ENCODE measurements around the gene PTPRU.

PTPRU gene

GRCh38 chr1:29279406-29279805, 43.1 kb downstream of the PTPRU start:
- DNase-seq (ENCODE audit: low spot score): no peak
- TF ChIP-seq, protein P1, sequence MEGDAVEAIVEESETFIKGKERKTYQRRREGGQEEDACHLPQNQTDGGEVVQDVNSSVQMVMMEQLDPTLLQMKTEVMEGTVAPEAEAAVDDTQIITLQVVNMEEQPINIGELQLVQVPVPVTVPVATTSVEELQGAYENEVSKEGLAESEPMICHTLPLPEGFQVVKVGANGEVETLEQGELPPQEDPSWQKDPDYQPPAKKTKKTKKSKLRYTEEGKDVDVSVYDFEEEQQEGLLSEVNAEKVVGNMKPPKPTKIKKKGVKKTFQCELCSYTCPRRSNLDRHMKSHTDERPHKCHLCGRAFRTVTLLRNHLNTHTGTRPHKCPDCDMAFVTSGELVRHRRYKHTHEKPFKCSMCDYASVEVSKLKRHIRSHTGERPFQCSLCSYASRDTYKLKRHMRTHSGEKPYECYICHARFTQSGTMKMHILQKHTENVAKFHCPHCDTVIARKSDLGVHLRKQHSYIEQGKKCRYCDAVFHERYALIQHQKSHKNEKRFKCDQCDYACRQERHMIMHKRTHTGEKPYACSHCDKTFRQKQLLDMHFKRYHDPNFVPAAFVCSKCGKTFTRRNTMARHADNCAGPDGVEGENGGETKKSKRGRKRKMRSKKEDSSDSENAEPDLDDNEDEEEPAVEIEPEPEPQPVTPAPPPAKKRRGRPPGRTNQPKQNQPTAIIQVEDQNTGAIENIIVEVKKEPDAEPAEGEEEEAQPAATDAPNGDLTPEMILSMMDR (IDR thresholded peaks at IDR 0.05; ENCODE audit: extremely low read depth, missing control alignments): no peak

GRCh38 chr1:29279951-29280391, 43.6 kb downstream of the PTPRU start:
- DNase-seq (ENCODE audit: low spot score): no peak
- TF ChIP-seq, protein P1 (IDR thresholded peaks at IDR 0.05; ENCODE audit: extremely low read depth, missing control alignments): no peak

DNA sequence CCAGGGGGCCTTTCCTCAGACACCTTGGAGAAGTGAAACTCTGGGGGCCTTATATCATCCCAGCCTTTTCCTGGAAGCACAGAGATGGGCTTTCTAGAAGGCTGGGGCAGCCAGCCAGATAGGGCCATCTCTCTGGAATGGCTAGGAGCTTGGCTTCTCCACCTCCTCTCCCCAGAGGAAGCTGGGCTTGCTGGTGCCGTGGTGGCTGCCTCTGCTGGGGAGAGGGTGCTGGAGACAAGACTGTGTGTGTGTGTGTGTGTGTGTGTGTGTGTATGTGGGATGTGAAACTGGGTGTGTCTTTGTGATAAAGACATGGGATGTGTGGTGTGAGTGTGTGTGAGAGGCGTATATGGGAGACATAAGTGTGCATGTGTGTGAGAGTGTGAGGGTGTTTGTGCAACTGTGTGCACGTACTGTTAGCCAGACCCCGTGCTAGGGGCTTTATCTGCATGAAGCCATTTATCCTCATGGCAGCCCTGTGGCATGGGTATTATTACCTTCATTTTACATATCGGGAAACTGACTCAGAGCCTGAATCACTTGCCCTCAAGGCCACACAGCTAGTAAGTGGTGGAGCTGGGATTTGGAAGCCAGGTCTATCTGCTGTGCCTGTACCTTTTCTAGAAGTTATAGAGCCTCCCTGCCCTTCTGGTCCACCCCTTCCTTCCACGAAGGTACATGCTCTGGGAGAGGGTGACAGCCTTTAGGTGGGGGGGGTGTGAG, 44.2 kb downstream of the PTPRU start:
- TF ChIP-seq, protein P1 (IDR thresholded peaks at IDR 0.05; ENCODE audit: extremely low read depth, missing control alignments): no peak
- no peak for DNase-seq (ENCODE audit: low spot score)

DNA sequence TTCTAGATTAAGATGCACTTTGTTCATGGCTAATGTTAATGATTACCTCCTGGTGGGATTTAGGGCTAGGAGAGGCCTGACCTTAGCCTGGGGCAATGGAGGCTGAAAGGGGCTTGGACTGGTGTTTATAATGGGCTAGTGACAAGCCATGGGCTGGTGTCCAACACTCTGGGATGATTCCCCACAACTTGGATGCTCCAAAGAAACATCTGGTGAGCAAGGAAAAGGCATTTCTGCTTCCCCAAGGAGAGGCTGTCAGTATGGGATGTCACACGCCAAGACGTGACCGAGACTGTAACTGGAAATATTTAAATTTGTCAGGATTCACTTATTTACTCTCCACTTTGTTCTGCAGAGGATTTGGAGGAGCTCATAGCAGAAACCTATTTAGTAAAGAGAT, 45.2 kb downstream of the PTPRU start:
- DNase-seq (ENCODE audit: low spot score): no peak
- TF ChIP-seq, protein P1 (IDR thresholded peaks at IDR 0.05; ENCODE audit: extremely low read depth, missing control alignments): no peak

DNA sequence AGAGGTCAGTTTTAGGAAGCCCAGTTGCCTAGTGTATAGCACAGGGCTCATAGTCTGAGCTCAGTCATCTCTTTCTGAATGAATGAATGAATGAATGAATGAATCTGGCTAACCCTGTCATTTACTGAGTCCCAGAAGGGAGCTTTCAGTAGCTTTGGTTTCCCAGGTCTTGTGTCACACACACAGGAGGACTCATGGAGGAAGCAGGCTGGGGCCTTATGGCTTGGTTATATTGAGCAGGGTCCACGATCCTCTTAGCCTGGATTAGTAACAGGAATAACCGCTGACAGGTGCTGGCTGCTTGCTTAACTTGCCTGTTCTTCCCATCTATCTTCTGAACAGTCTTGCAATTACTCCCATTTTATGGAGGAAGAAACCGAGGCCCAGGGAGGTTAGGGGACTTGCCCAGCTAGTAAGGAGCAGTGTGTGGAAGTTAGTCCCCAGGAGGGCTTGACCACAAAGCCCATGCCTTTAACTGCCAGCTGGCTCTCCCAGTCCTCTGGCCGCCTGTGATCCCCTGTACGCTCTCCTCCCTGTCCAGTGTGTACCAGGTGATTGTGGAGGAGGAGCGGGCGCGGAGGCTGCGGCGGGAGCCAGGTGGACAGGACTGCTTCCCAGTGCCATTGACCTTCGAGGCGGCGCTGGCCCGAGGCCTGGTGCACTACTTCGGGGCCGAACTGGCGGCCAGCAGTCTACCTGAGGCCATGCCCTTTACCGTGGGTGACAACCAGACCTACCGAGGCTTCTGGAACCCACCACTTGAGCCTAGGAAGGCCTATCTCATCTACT, 46.0 kb downstream of the PTPRU start:
- no peak for DNase-seq (ENCODE audit: low spot score)
- TF ChIP-seq, protein P1 (IDR thresholded peaks at IDR 0.05; ENCODE audit: extremely low read depth, missing control alignments): no peak

DNA sequence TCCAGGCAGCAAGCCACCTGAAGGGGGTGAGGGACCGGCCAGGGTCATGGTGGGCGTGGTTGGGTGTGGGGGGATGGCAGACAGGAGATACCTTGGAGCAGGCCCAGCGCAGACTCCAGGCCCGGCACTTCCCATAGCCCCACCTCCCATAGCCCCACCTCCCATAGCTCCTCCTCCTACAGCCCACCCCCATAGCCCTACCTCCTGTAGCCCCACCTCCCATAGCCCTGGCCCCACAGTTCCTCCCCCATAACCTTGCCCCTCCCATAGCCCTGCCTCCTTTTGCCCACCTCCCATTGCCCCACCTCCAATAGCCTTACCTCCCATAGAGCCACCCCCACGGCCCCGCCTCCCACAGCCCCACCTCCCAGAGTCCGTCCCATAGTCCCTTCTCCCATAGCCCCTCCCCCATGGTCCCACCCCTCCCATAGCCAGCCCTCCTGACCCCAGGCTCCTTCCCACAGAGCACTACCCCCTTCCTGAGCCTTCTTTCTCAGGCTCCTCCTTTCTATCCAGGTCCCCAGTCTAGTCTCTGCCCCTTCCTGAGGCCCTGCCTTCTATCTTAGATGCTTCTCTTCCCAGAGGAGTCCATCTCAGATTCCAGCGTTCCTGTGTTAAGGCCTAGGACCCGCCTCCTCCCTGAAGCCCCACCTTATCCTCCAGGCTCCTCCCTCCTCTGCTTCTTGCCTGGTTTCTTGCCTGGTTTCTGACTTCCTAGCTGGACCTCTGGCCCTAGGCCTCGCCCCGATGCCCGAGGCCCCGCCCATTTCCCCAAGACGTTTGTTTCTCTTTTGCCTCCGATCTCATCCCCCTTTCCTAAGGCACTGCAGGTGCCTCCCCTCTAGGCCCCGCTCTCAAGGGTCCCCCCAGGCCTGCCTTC, 46.8 kb downstream of the PTPRU start:
- TF ChIP-seq, protein P1 (IDR thresholded peaks at IDR 0.05; ENCODE audit: extremely low read depth, missing control alignments): no peak

More for the DNA sequence above, 46.8 kb downstream of the PTPRU start:
- peak; percentile 69 for DNase-seq (ENCODE audit: low spot score)
